ENCODE data around the gene CHMP4B.

CHMP4B gene

GRCh38 chr20:33812152-33812849, 1.2 kb downstream of the CHMP4B start:
- peak overlapping the region; percentile 100 for H3K9ac ChIP-seq (ENCODE audit: low read length)

GRCh38 chr20:33812908-33813462, 1.8 kb downstream of the CHMP4B start:
- H3K9me3 ChIP-seq (ENCODE audit: control insufficient read depth, low read length): no peaks in the 10 kb centered on the region
- H3K36me3 ChIP-seq (ENCODE audit: control insufficient read depth, insufficient read depth, low read length): no peaks in the 10 kb centered on the region
- peaks cover 32% of the 10 kb centered on the region for H3K4me1 ChIP-seq (ENCODE audit: control insufficient read depth, insufficient read depth, low read length)
- H3K4me3 ChIP-seq (ENCODE audit: low read length): peak overlapping the region; percentile 98
- H3K27me3 ChIP-seq (ENCODE audit: control insufficient read depth, insufficient read depth, low read length): no peaks in the 10 kb centered on the region
- peak overlapping the region; percentile 100 for H3K9ac ChIP-seq (ENCODE audit: low read length)

More at GRCh38 chr20:33812152-33812849, 1.2 kb downstream of the CHMP4B start:
- H3K4me1 ChIP-seq (ENCODE audit: control insufficient read depth, insufficient read depth, low read length): peaks cover 32% of the 10 kb centered on the region
- H3K27me3 ChIP-seq (ENCODE audit: control insufficient read depth, insufficient read depth, low read length): no peaks in the 10 kb centered on the region
- H3K9me3 ChIP-seq (ENCODE audit: control insufficient read depth, low read length): no peaks in the 10 kb centered on the region
- H3K4me3 ChIP-seq (ENCODE audit: low read length): peak overlapping the region; percentile 98
- H3K36me3 ChIP-seq (ENCODE audit: control insufficient read depth, insufficient read depth, low read length): no peaks in the 10 kb centered on the region

GRCh38 chr20:33814238-33814712, 3.1 kb downstream of the CHMP4B start:
- no peaks in the 10 kb centered on the region for H3K27me3 ChIP-seq (ENCODE audit: control insufficient read depth, insufficient read depth, low read length)
- H3K9me3 ChIP-seq (ENCODE audit: control insufficient read depth, low read length): no peaks in the 10 kb centered on the region
- H3K4me1 ChIP-seq (ENCODE audit: control insufficient read depth, insufficient read depth, low read length): peaks cover 32% of the 10 kb centered on the region
- no peak overlapping the region for H3K9ac ChIP-seq (ENCODE audit: low read length)
- no peak overlapping the region for H3K4me3 ChIP-seq (ENCODE audit: low read length)
- H3K36me3 ChIP-seq (ENCODE audit: control insufficient read depth, insufficient read depth, low read length): no peaks in the 10 kb centered on the region

GRCh38 chr20:33815671-33816070, 4.5 kb downstream of the CHMP4B start:
- no peak overlapping the region for H3K4me3 ChIP-seq (ENCODE audit: low read length)
- H3K9ac ChIP-seq (ENCODE audit: low read length): no peak overlapping the region
- no peaks in the 10 kb centered on the region for H3K27me3 ChIP-seq (ENCODE audit: control insufficient read depth, insufficient read depth, low read length)
- H3K9me3 ChIP-seq (ENCODE audit: control insufficient read depth, low read length): no peaks in the 10 kb centered on the region
- no peaks in the 10 kb centered on the region for H3K36me3 ChIP-seq (ENCODE audit: control insufficient read depth, insufficient read depth, low read length)
- peaks cover 36% of the 10 kb centered on the region for H3K4me1 ChIP-seq (ENCODE audit: control insufficient read depth, insufficient read depth, low read length)

GRCh38 chr20:33816191-33816590, 5.0 kb downstream of the CHMP4B start:
- Histone ChIP-seq H3K4me3 (ENCODE audit: low read length) (no peak overlapping the region), H3K27me3 (ENCODE audit: control insufficient read depth, insufficient read depth, low read length) (no peaks in the 10 kb centered on the region), H3K9me3 (ENCODE audit: control insufficient read depth, low read length) (no peaks in the 10 kb centered on the region), H3K4me1 (ENCODE audit: control insufficient read depth, insufficient read depth, low read length) (peaks cover 36% of the 10 kb centered on the region), H3K36me3 (ENCODE audit: control insufficient read depth, insufficient read depth, low read length) (no peaks in the 10 kb centered on the region), H3K9ac (ENCODE audit: low read length) (no peak overlapping the region)

GRCh38 chr20:33817411-33817810, 6.3 kb downstream of the CHMP4B start:
- Histone ChIP-seq H3K27me3 (ENCODE audit: control insufficient read depth, insufficient read depth, low read length) (no peaks in the 10 kb centered on the region), H3K4me1 (ENCODE audit: control insufficient read depth, insufficient read depth, low read length) (peaks cover 36% of the 10 kb centered on the region), H3K9me3 (ENCODE audit: control insufficient read depth, low read length) (no peaks in the 10 kb centered on the region), H3K4me3 (ENCODE audit: low read length) (no peak overlapping the region), H3K9ac (ENCODE audit: low read length) (no peak overlapping the region), H3K36me3 (ENCODE audit: control insufficient read depth, insufficient read depth, low read length) (no peaks in the 10 kb centered on the region)

GRCh38 chr20:33819456-33819855, 8.3 kb downstream of the CHMP4B start:
- Histone ChIP-seq H3K4me3 (ENCODE audit: low read length) (no peak overlapping the region), H3K36me3 (ENCODE audit: control insufficient read depth, insufficient read depth, low read length) (no peaks in the 10 kb centered on the region), H3K27me3 (ENCODE audit: control insufficient read depth, insufficient read depth, low read length) (no peaks in the 10 kb centered on the region), H3K9me3 (ENCODE audit: control insufficient read depth, low read length) (no peaks in the 10 kb centered on the region), H3K9ac (ENCODE audit: low read length) (no peak overlapping the region), H3K4me1 (ENCODE audit: control insufficient read depth, insufficient read depth, low read length) (peaks cover 22% of the 10 kb centered on the region)

- Histone ChIP-seq H3K4me1 (ENCODE audit: control insufficient read depth, insufficient read depth, low read length) (peaks cover 19% of the 10 kb centered on the region), H3K36me3 (ENCODE audit: control insufficient read depth, insufficient read depth, low read length) (no peaks in the 10 kb centered on the region), H3K9ac (ENCODE audit: low read length) (no peak overlapping the region), H3K9me3 (ENCODE audit: control insufficient read depth, low read length) (no peaks in the 10 kb centered on the region), H3K4me3 (ENCODE audit: low read length) (no peak overlapping the region), H3K27me3 (ENCODE audit: control insufficient read depth, insufficient read depth, low read length) (no peaks in the 10 kb centered on the region)
Measured at GRCh38 chr20:33820362-33820761, 9.2 kb downstream of the CHMP4B start.

GRCh38 chr20:33821270-33821836, 10.2 kb downstream of the CHMP4B start:
- Histone ChIP-seq H3K4me3 (ENCODE audit: low read length) (no peak overlapping the region), H3K36me3 (ENCODE audit: control insufficient read depth, insufficient read depth, low read length) (no peaks in the 10 kb centered on the region), H3K4me1 (ENCODE audit: control insufficient read depth, insufficient read depth, low read length) (peaks cover 25% of the 10 kb centered on the region), H3K9me3 (ENCODE audit: control insufficient read depth, low read length) (no peaks in the 10 kb centered on the region), H3K27me3 (ENCODE audit: control insufficient read depth, insufficient read depth, low read length) (no peaks in the 10 kb centered on the region), H3K9ac (ENCODE audit: low read length) (no peak overlapping the region)

- peaks cover 33% of the 10 kb centered on the region for H3K4me1 ChIP-seq (ENCODE audit: control insufficient read depth, insufficient read depth, low read length)
- H3K36me3 ChIP-seq (ENCODE audit: control insufficient read depth, insufficient read depth, low read length): no peaks in the 10 kb centered on the region
- no peak overlapping the region for H3K4me3 ChIP-seq (ENCODE audit: low read length)
- no peak overlapping the region for H3K9ac ChIP-seq (ENCODE audit: low read length)
- no peaks in the 10 kb centered on the region for H3K27me3 ChIP-seq (ENCODE audit: control insufficient read depth, insufficient read depth, low read length)
- H3K9me3 ChIP-seq (ENCODE audit: control insufficient read depth, low read length): no peaks in the 10 kb centered on the region
Measured at GRCh38 chr20:33822423-33822822, 11.3 kb downstream of the CHMP4B start.

- Histone ChIP-seq H3K4me1 (ENCODE audit: control insufficient read depth, insufficient read depth, low read length) (peaks cover 33% of the 10 kb centered on the region), H3K36me3 (ENCODE audit: control insufficient read depth, insufficient read depth, low read length) (no peaks in the 10 kb centered on the region), H3K27me3 (ENCODE audit: control insufficient read depth, insufficient read depth, low read length) (no peaks in the 10 kb centered on the region), H3K9me3 (ENCODE audit: control insufficient read depth, low read length) (no peaks in the 10 kb centered on the region), H3K4me3 (ENCODE audit: low read length) (no peak overlapping the region), H3K9ac (ENCODE audit: low read length) (no peak overlapping the region)
Measured at GRCh38 chr20:33822991-33823390, 11.8 kb downstream of the CHMP4B start.

GRCh38 chr20:33824852-33825251, 13.7 kb downstream of the CHMP4B start:
- Histone ChIP-seq H3K4me1 (ENCODE audit: control insufficient read depth, insufficient read depth, low read length) (peaks cover 36% of the 10 kb centered on the region), H3K27me3 (ENCODE audit: control insufficient read depth, insufficient read depth, low read length) (no peaks in the 10 kb centered on the region), H3K36me3 (ENCODE audit: control insufficient read depth, insufficient read depth, low read length) (no peaks in the 10 kb centered on the region), H3K9ac (ENCODE audit: low read length) (no peak overlapping the region), H3K9me3 (ENCODE audit: control insufficient read depth, low read length) (no peaks in the 10 kb centered on the region), H3K4me3 (ENCODE audit: low read length) (no peak overlapping the region)

All from mucosa of stomach (tissue), 1 donor.